HG03342 (cell line): ENCODE measurements around the gene TM4SF18.

Experiments
- ATAC-seq: cut with Tn5 transposase; IDR thresholded peaks from one replicate; pipeline ENCODE4 v1.9.1; 2021; ENCODE audit warnings: mild to moderate bottlenecking, moderate library complexity; ENCODE audit not compliant: unreplicated experiment

TM4SF18 gene

GRCh38 chr3:149331396-149331795, 2.0 kb downstream of the TM4SF18 start:
- no peak for ATAC-seq

- ATAC-seq = no peak
Observed at GRCh38 chr3:149330609-149331331, 2.7 kb downstream of the TM4SF18 start.

DNA sequence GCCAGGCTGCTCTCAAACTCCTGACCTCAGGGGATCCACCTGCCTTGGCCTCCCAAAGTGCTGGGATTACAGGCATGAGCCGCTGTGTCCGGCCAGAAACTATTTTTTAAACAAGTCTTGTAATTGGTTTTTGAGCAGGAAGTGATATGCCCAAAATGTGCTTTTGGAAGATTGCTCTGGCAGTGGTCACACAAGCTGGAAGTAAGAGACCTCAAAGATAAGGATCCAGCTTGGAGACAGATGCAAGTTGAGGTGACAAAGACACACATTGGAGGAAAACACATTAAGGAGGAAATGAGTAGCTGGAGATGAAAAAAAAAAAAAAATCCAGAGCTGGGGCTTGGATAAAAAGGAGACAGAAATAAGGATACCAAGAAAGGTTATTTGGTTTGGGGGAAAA, 6.3 kb downstream of the TM4SF18 start:
- no peak for ATAC-seq

DNA sequence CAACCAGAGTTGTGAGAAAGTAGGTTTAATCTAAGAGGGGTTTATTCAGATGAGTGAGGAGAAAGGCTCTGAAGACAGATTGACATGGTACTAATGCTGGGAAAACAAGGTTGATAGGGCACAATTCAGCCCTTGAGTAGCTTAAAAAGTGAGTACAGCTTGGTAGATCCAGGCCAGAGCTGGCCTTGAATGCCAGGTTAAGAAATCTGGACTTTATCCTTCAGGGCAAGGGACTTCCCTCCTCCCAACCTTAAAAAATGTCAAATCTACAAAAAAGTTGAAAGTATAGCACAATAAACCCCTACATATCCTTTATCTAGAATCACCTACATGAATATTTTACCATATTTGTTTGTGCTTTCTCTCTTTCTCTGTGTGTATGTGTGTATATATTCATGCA, 7.9 kb downstream of the TM4SF18 start:
- ATAC-seq = no peak

GRCh38 chr3:149324332-149324731, 9.1 kb downstream of the TM4SF18 start:
- ATAC-seq = no peak

- ATAC-seq = no peak
Observed at GRCh38 chr3:149321640-149322039, 11.8 kb downstream of the TM4SF18 start.

GRCh38 chr3:149321136-149321535, 12.3 kb downstream of the TM4SF18 start:
- no peak for ATAC-seq

- no peak for ATAC-seq
Observed at GRCh38 chr3:149319750-149320149, 13.7 kb downstream of the TM4SF18 start.

DNA sequence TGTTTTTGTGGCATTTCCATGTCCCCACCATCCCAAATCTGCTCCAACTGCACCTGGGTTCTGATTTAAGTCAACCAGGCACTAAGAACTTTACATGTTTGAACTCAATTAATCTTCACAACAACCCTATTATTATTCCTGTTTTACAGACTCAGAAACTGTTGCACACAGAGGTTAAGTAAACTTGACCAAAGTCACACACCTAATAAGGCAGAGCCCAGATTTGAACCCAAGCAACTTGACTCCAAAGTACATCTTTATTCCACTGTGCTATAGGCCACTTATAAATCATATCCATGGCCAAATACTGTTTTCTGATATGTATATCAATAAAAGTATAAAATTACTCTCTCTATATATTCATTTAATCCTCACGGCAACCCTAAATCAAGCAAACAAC, 16.4 kb downstream of the TM4SF18 start:
- no peak for ATAC-seq

DNA sequence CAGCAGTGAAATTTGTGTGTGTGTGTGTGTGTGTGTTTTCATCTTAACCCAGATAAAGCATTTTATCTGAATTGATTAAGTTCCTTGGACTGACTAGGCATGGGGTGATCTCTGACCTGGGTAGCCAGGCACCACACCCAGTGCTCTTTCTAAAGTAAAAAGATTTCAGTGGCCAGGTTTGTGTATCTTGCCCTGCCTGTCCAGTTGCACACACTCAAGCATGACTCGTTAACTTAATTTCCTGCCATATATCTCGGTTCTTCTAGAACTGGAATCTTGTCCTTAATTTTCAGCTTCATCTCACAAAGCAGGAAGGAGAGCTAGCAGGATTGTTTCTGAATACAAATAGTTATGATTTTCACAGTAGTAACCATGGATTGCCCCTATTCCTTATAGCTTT, 17.0 kb downstream of the TM4SF18 start:
- ATAC-seq = no peak

GRCh38 chr3:149315694-149316093, 17.7 kb downstream of the TM4SF18 start:
- ATAC-seq = no peak

DNA sequence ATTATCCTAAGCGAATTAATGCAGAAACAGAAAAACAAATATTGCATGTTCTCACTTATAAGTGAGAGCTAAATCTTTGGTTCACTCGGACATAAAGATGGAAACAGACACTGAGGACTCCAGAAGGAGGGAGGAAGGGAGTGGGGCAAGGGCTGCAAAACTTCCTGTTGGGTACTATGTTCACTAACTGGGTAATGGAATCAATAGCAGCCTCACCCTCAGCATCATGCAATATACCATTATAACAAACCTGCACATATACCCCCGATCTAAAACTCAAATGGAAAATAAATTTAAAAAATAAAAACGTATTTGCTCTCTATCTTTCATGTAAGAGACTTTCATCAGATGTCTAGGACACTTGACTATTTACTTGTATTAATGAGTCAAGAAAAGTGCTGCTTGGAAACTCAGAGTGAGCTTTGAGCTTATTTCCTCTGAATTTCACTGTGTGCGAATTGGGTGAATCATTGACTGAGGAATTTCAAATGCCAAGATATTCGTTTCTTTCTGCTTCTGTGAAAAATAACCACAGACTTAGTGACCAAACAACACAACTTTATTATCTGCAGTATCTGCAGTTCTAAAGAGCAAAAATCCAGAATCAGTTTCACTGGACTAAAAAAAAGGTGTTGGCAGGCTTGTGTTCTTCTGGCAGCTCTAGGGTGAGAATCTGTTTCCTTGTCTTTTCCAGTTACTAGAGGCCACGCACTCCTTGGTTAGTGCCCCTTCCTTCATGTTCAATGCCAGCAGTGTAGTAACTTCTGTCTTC, 18.4 kb downstream of the TM4SF18 start:
- no peak for ATAC-seq

GRCh38 chr3:149313542-149313941, 19.9 kb downstream of the TM4SF18 start:
- no peak for ATAC-seq

DNA sequence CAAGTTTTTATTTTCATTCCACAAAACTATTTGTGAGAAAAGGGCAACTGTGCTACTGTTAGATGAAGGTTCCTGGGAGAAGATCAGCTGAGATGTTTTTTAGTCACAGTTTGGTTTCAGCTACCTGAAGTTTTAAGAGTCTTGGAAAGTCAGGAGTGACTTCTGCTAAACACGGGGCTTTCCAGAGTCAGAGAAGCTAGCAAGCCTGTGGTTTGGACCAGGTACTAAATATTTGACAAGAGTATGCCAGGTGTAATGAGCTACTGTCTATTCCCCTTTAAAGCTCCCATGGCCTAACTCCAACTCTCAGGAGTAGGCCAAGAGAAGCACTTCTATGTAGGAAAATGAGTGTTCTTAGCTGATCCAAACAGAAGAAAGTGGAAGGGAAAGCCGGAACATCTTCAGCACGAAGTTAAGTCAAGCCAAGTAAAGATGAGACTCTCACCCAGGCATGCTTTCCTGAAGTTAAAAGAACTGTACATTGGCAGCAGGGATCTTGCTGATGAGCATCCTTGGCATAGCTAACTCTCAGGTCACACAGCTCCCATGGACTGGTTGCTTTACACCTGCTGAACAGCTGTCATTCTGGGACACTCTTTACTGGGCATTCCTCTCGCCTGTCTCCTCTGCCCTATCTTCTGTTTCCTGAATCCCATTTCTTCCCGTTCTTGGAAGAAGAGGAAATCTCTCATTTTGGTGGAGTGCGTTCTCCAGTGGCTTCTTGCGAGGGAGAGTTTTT, 22.5 kb downstream of the TM4SF18 start:
- no peak for ATAC-seq

DNA sequence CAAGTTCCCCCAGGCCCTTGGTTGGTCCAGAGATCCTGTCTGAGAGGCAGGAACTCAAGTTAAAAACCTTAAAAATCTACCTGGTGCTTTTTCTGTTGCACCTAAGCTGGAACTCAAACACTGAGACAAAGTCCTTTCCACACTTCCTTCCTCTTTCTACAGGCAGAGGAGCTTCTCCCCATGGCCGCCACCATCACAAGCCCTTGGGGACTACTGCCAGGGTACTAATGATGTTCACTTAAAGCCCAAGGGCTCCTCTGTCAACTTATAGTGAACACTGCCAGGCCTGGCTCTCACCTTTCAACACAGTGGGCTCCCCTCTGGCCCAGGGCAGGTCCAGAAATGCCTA, 26.0 kb downstream of the TM4SF18 start:
- no peak for ATAC-seq

- ATAC-seq = no peak
Observed at GRCh38 chr3:149306751-149307434, 26.5 kb downstream of the TM4SF18 start.

GRCh38 chr3:149305376-149305775, 28.1 kb downstream of the TM4SF18 start:
- no peak for ATAC-seq

- ATAC-seq = no peak
Observed at GRCh38 chr3:149299938-149300801, 33.3 kb downstream of the TM4SF18 start.

DNA sequence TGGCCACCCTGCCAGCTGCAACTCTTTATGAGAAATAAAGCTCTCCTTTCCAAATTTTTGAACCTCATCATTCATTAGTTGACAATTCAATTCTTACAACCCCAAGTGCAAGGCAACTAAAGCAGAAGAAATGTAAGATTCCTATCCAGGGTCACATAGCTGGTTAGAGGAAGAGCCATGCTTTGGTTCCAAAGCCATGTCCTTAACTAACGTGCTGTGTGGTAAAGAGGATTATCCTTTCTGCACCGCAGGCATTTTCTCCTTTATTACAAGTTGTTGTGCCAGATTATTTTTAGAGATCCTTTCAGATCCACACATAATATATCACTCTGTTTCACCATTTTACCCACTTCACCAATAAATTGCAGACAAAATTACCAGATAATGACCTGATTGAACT, 36.5 kb downstream of the TM4SF18 start:
- no peak for ATAC-seq

GRCh38 chr3:149292666-149293065, 40.8 kb downstream of the TM4SF18 start:
- ATAC-seq = no peak
